AG04450 (cell line): ENCODE data around the gene SEMA6D. TPM values are rescaled to one million over a fixed set of nuclear protein-coding genes. Genes with fewer than 3 reads are reported as not detected.
A peak's percentile ranks its signal among the peaks of the same experiment; 100 is the strongest.

Source experiments
- CTCF ChIA-PET: fragments of 300-600, 350-600 bp; formaldehyde crosslinking; extraction: SDS; loops from one replicate; lab custom pipeline; 2022; ENCODE audit warnings: antibody characterized with exemption, inconsistent platforms; lab: Charles Lee
- POLR2A ChIA-PET: fragments of 350-600 bp; formaldehyde crosslinking; extraction: SDS; loops from one replicate; lab custom pipeline; 2021; ENCODE audit warnings: antibody characterized with exemption, inconsistent platforms; lab: Yijun Ruan, JAX
- DNase-seq: peaks from one replicate; pipeline ENCODE4 v3.0.0-alpha.2; 2011; ENCODE audit warnings: low read depth, low spot score
- H3K27ac ChIP-seq: one replicate; pipeline ENCODE4 v1.5.1; 2012; ENCODE audit warnings: low read depth, low read length, control low read depth
- H3K27me3 ChIP-seq: one replicate; pipeline ENCODE4 v1.6.0; 2012; ENCODE audit warnings: low read length; ENCODE audit not compliant: control insufficient read depth, insufficient read depth
- H3K4me3 ChIP-seq: 2 replicates; pipeline ENCODE4 v1.5.1; 2011; ENCODE audit warnings: mild to moderate bottlenecking, low read depth, low read length, control low read depth
- H3K9me3 ChIP-seq: 2 replicates; pipeline ENCODE4 v1.5.1; 2012; ENCODE audit warnings: low read length; ENCODE audit not compliant: control insufficient read depth, insufficient read depth
- CTCF ChIP-seq: IDR thresholded peaks from 2 replicates; pipeline ENCODE4 v1.5.1; 2011; ENCODE audit warnings: low read depth, low read length, control low read depth, inconsistent platforms
- polyA plus RNA-seq: library from polyadenylated mRNA; depleted of rRNA; stranded (reverse); fragments of >200 nt; gene quantifications from 2 replicates; pipeline ENCODE4 v1.2.3, GENCODE V29; 2011

Gene SEMA6D
- polyA plus RNA-seq, 1 experiment, result 10.7 TPM

- DNase-seq, result no peak
- Histone ChIP-seq H3K4me3 (no peak overlapping the region), H3K9me3 (no peaks in the 10 kb centered on the region), H3K27me3 (no peaks in the 10 kb centered on the region), H3K27ac (no peak overlapping the region)
- POLR2A ChIA-PET, result no interaction called here
- TF ChIP-seq CTCF, result no peak
- CTCF ChIA-PET, result interaction anchor here (0.6 kb wide), 1 partner anchor 857 kb away, joined by 3 read pairs; no protein-coding TSS in a partner anchor
These were observed 32.0 kb upstream of the SEMA6D start for GRCh38 chr15:47685141-47685870.

GRCh38 chr15:47688573-47689086, 28.7 kb upstream of the SEMA6D start:
- Histone ChIP-seq H3K27me3 (no peaks in the 10 kb centered on the region), H3K9me3 (no peaks in the 10 kb centered on the region), H3K4me3 (no peak overlapping the region), H3K27ac (no peak overlapping the region)
- ChIA-PET CTCF (interaction anchor here (0.9 to 4.4 kb wide), 5 partner anchors 21 to 492 kb away, joined by 3 to 20 read pairs (median 3); no protein-coding TSS in a partner anchor), POLR2A (no interaction called here)
- TF ChIP-seq CTCF, result no peak
- DNase-seq, result peak; percentile 21

- TF ChIP-seq CTCF, result no peak
- Histone ChIP-seq H3K9me3 (no peaks in the 10 kb centered on the region), H3K27me3 (no peaks in the 10 kb centered on the region), H3K4me3 (no peak overlapping the region), H3K27ac (no peak overlapping the region)
- DNase-seq, result no peak
- ChIA-PET CTCF (interaction anchor here (4.4 kb wide), 1 partner anchor 22 kb away, joined by 20 read pairs; no protein-coding TSS in a partner anchor), POLR2A (no interaction called here)
These were observed 27.6 kb upstream of the SEMA6D start for GRCh38 chr15:47689660-47690059.

GRCh38 chr15:47691882-47692281, 25.4 kb upstream of the SEMA6D start:
- Histone ChIP-seq H3K4me3 (no peak overlapping the region), H3K27me3 (no peaks in the 10 kb centered on the region), H3K9me3 (no peaks in the 10 kb centered on the region), H3K27ac (no peak overlapping the region)
- POLR2A ChIA-PET, result no interaction called here
- DNase-seq, result no peak
- CTCF ChIA-PET, result interaction anchor here (1.0 kb wide), 1 partner anchor 21 kb away, joined by 4 read pairs; no protein-coding TSS in a partner anchor
- no peak for TF ChIP-seq CTCF

- no peak for DNase-seq
- no peaks in the 10 kb centered on the region for H3K27me3 ChIP-seq
- no peaks in the 10 kb centered on the region for H3K9me3 ChIP-seq
- H3K27ac ChIP-seq, result no peak overlapping the region
- ChIA-PET CTCF (no interaction called here), POLR2A (no interaction called here)
- TF ChIP-seq CTCF, result no peak
- no peak overlapping the region for H3K4me3 ChIP-seq
These were observed 21.0 kb upstream of the SEMA6D start for GRCh38 chr15:47696351-47696750.
